ENCODE results near the gene CLEC16A. TPM values are rescaled to one million over a fixed set of nuclear protein-coding genes. Genes with fewer than 3 reads are reported as not detected.

CLEC16A gene
- total RNA-seq, 2 experiments from 2014 or later: 31.1 to 34.1 TPM

DNA sequence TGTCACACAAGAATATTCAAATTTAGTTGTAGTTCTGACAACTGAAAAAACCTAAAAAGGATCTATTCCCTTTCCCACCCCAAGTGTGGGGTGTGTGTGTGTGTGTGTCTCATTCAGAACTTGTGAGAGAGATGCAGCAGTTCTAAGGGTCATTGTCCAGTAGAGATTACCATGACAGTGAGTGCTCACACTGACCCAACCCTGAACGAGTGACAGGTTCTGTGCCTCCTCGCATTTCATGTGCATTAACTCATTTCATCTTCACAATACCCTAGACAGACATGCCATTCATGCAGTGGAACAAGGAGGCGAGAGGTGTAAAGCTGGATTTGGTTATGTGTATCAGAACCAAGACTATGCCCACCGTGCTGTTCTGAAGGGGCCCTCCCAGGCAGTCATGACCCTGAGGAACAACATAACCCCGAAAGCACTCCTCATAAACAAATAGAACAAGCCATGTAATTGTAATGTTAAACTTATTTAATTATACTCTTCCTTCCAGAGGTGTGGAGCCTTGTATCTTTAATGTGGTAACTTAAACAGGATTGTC, 102.1 kb downstream of the CLEC16A start:
- ATAC-seq (ENCODE audit: low read depth) (no peak), DNase-seq (no peak)
- Mint-ChIP-seq H3K36me3 (peaks cover 59% of the 10 kb centered on the region), H3K9me3 (no peaks in the 10 kb centered on the region), H3K4me1 (peaks cover 52% of the 10 kb centered on the region), H3K4me3 (no peak overlapping the region), H3K27ac (peak overlapping the region; percentile 37), H3K27me3 (no peaks in the 10 kb centered on the region)
- POLR2A ChIA-PET: no interaction called here

DNA sequence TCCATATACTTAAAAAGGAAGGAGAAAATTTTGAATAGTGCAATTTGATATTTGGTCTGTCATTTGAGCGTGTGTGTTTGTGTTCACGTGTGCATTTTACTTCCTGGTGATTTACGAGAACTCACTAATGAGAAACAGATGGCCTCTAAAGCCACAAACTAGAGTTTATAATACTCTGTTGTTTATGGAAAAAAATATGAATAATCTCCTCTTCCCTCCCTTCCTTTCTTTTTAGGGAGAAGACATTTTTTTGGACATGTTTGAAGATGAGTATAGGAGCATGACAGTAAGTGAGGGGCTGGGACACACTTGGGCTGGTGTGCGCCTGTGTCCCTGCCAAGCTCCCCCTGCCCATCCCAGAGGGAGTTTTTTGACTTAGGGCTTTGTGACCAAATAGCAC, 102.7 kb downstream of the CLEC16A start:
- no peaks in the 10 kb centered on the region for H3K9me3 Mint-ChIP-seq
- H3K27ac Mint-ChIP-seq: no peak overlapping the region
- H3K36me3 Mint-ChIP-seq: peaks cover 55% of the 10 kb centered on the region
- H3K27me3 Mint-ChIP-seq: no peaks in the 10 kb centered on the region
- DNase-seq (no peak), ATAC-seq (ENCODE audit: low read depth) (no peak)
- no peak overlapping the region for H3K4me3 Mint-ChIP-seq
- POLR2A ChIA-PET: no interaction called here
- peaks cover 53% of the 10 kb centered on the region for H3K4me1 Mint-ChIP-seq

- H3K27ac Mint-ChIP-seq: peak overlapping the region; percentile 47
- no peak for DNase-seq
- H3K36me3 Mint-ChIP-seq: peaks cover 56% of the 10 kb centered on the region
- H3K4me1 Mint-ChIP-seq: peaks cover 64% of the 10 kb centered on the region
- H3K4me3 Mint-ChIP-seq: no peak overlapping the region
- no peak for ATAC-seq (ENCODE audit: low read depth)
- H3K27me3 Mint-ChIP-seq: no peaks in the 10 kb centered on the region
- H3K9me3 Mint-ChIP-seq: no peaks in the 10 kb centered on the region
- POLR2A ChIA-PET: interaction anchor here (0.6 to 1.6 kb wide), 2 partner anchors 206 to 572 kb away, joined by 3 to 4 read pairs; no protein-coding TSS in a partner anchor
These were observed 103.8 kb downstream of the CLEC16A start for GRCh38 chr16:11047939-11048800.

DNA sequence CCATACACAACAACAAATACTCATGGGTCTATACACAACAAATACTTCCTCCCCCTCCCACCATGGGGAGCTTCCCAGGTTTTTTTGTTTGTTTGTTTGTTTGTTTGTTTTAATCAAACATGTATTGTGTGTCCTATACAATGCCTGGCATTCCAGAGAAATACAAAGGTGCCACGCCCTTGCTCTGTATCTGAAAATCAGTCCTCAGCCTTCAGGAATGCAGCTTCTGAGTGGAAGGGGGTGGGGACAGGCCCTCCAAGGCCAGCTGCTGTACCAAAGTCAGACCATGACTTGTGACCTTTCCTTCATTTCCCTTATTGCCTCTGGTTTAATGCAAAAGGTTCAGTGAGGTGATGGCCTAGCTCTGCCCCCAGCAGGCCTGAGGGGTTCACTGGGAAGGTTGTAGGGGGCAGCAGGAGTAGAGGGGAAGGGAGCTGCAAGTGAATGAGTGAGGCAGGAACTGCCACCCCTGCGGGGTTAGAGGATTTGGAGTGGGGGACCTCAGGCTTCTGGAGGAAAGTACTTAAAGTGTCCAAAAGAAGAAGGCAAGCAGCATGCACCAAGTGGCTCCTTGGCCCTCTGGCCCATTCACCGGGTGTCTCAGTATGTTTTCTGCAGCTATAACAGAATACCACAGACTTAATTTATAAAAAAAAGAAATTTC, 105.2 kb downstream of the CLEC16A start:
- DNase-seq (no peak), ATAC-seq (ENCODE audit: low read depth) (no peak)
- H3K4me1 Mint-ChIP-seq: peaks cover 74% of the 10 kb centered on the region
- H3K9me3 Mint-ChIP-seq: no peaks in the 10 kb centered on the region
- POLR2A ChIA-PET: interaction anchor here (0.6 to 4.0 kb wide), 4 partner anchors 199 to 313 kb away, joined by 3 to 78 read pairs (median 4); partner anchors contain the start of gene SOCS1
- no peak overlapping the region for H3K4me3 Mint-ChIP-seq
- H3K27me3 Mint-ChIP-seq: no peaks in the 10 kb centered on the region
- peak overlapping the region; percentile 46 for H3K27ac Mint-ChIP-seq
- peaks cover 49% of the 10 kb centered on the region for H3K36me3 Mint-ChIP-seq

GRCh38 chr16:11050536-11050935, 106.2 kb downstream of the CLEC16A start:
- no peaks in the 10 kb centered on the region for H3K27me3 Mint-ChIP-seq
- ATAC-seq (ENCODE audit: low read depth): no peak
- H3K4me3 Mint-ChIP-seq: peak overlapping the region; percentile 11
- POLR2A ChIA-PET: interaction anchor here (0.6 to 4.0 kb wide), 7 partner anchors 16 to 206 kb away, joined by 3 to 78 read pairs (median 4); partner anchors contain the start of gene SOCS1
- no peak for DNase-seq
- H3K36me3 Mint-ChIP-seq: peaks cover 46% of the 10 kb centered on the region
- H3K27ac Mint-ChIP-seq: peak overlapping the region; percentile 93
- peaks cover 80% of the 10 kb centered on the region for H3K4me1 Mint-ChIP-seq
- no peaks in the 10 kb centered on the region for H3K9me3 Mint-ChIP-seq

DNA sequence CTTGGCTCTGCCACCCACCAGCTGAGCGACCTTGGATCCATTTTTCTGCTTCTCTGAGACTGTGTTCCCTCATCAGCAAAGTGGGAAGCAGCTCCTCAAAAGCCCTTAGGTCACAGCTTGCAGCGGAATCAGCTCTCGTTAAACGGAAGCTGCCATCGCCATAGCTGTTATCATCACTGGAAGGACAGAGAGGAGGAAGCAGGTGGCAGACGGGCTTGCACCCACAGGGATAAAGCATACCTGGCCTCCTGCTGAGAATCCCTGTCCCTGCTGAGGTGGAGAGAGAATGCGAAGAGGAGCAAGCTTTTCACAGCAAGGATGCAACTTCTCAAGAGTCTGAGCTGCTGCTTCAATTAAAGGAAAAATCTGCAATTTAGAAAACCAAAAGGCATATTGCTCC, 106.6 kb downstream of the CLEC16A start:
- peaks cover 79% of the 10 kb centered on the region for H3K4me1 Mint-ChIP-seq
- no peak for ATAC-seq (ENCODE audit: low read depth)
- H3K4me3 Mint-ChIP-seq: peak overlapping the region; percentile 28
- DNase-seq: no peak
- POLR2A ChIA-PET: interaction anchor here (0.6 to 4.0 kb wide), 8 partner anchors 16 to 205 kb away, joined by 3 to 78 read pairs (median 6); partner anchors contain the start of gene SOCS1
- peak overlapping the region; percentile 93 for H3K27ac Mint-ChIP-seq
- H3K27me3 Mint-ChIP-seq: no peaks in the 10 kb centered on the region
- no peaks in the 10 kb centered on the region for H3K9me3 Mint-ChIP-seq
- peaks cover 42% of the 10 kb centered on the region for H3K36me3 Mint-ChIP-seq

DNA sequence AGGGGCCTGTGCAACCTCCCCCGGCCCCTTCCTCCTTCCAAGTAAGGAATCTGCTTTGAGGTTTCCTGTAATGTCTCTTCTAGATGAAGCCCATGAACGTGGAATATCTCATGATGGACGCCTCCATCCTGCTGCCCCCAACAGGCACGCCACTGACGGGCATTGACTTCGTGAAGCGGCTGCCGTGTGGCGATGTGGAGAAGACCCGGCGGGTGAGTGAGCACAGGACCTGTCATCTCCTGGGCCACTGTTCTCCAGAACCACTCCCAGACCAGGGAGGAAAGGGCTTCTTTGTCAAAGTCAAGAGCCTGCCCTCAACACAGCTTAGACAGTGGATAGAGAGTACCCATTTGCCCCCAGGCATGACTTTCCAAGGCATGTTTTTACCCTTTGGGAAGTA, 107.1 kb downstream of the CLEC16A start:
- H3K4me1 Mint-ChIP-seq: peaks cover 79% of the 10 kb centered on the region
- H3K4me3 Mint-ChIP-seq: peak overlapping the region; percentile 43
- ATAC-seq (ENCODE audit: low read depth) (no peak), DNase-seq (no peak)
- H3K27me3 Mint-ChIP-seq: no peaks in the 10 kb centered on the region
- H3K9me3 Mint-ChIP-seq: no peaks in the 10 kb centered on the region
- H3K27ac Mint-ChIP-seq: peak overlapping the region; percentile 93
- H3K36me3 Mint-ChIP-seq: peaks cover 42% of the 10 kb centered on the region
- POLR2A ChIA-PET: interaction anchor here (0.6 to 4.0 kb wide), 22 partner anchors 17 to 732 kb away, joined by 3 to 78 read pairs (median 6); partner anchors contain the start of gene SOCS1

GRCh38 chr16:11051879-11052808, 107.8 kb downstream of the CLEC16A start:
- peak overlapping the region; percentile 43 for H3K4me3 Mint-ChIP-seq
- H3K4me1 Mint-ChIP-seq: peaks cover 78% of the 10 kb centered on the region
- H3K27me3 Mint-ChIP-seq: no peaks in the 10 kb centered on the region
- peak overlapping the region; percentile 93 for H3K27ac Mint-ChIP-seq
- ATAC-seq (ENCODE audit: low read depth) (peak; percentile 85), DNase-seq (peak; percentile 86)
- POLR2A ChIA-PET: interaction anchor here (0.6 to 4.0 kb wide), 35 partner anchors 9 to 733 kb away, joined by 3 to 78 read pairs (median 5); partner anchors contain the start of gene SOCS1
- peaks cover 40% of the 10 kb centered on the region for H3K36me3 Mint-ChIP-seq
- no peaks in the 10 kb centered on the region for H3K9me3 Mint-ChIP-seq

DNA sequence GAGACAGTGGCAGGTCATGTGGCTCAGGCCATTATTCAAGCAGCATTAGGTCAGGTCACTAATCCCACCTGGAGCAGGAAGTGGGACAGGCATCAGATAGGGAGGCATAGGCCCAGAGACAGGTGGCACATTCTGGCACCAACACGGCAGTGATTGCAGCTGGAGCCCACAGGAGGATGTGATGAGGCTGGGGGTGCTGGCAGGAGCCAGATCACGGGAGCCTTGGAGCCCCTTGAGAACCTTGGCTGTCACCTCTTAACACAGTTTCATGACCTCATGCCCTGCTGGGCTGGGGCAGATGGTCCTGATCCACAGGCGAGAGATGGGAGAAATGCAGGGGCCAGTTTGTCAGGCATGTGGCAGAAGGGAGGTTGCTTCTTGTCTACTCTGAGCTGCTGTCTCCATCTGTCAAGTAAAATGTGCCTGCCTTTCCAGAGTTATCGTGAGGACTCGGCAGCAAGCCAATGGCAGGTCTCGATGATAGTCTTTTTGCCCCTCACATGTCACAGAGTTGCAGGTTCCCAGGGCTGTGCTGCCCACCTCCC, 109.6 kb downstream of the CLEC16A start:
- Mint-ChIP-seq H3K4me3 (no peak overlapping the region), H3K9me3 (no peaks in the 10 kb centered on the region), H3K27me3 (no peaks in the 10 kb centered on the region), H3K4me1 (peaks cover 71% of the 10 kb centered on the region), H3K27ac (peak overlapping the region; percentile 93), H3K36me3 (peaks cover 27% of the 10 kb centered on the region)
- POLR2A ChIA-PET: interaction anchor here (0.6 to 3.5 kb wide), 9 partner anchors 12 to 637 kb away, joined by 3 to 36 read pairs (median 4); partner anchors contain the start of gene SOCS1
- DNase-seq (no peak), ATAC-seq (ENCODE audit: low read depth) (no peak)

DNA sequence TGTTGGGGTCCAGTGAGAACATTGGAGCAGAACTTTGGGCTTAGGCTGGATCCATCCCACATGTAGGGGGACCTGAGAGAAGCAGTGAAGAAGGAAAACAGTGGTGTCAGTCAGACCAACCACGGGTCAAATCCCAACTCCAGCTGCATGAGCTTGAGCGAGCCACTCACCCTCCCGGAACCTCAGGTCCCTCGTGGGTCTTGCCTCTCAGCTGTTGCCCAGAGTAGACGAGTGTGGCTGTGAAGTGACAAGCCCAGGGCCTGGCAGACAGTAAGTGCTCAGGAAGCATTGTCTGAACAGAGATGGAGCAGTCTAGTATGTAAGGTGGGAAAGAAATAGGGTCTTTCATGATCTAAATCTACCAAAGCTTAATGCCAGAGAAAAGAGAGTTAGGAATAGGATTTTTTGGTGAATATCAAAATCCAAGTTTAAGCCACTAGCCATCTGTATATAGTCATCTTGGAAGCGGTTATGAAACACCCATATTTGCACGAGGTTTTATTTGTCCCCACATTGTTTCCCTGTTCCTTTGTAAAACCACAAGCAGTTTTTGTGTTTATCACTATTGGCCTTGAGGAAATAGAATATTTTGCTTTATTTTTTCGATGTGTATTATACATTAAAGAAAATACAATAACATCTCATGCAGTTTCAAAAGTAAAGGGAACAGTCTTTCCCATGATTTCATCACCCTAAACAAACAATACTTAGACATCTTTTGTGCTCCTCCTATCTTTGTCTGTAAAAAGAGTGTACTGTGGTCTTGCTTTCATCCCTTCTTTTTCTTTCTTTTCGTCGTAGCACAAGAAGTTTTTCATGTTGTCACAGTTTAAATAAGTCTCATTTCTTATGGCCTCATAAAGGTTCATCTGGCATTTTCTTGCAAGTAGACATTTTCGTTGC, 112.0 kb downstream of the CLEC16A start:
- no peaks in the 10 kb centered on the region for H3K9me3 Mint-ChIP-seq
- peaks cover 33% of the 10 kb centered on the region for H3K36me3 Mint-ChIP-seq
- no peaks in the 10 kb centered on the region for H3K27me3 Mint-ChIP-seq
- POLR2A ChIA-PET: interaction anchor here (1.5 to 3.5 kb wide), 4 partner anchors 8 to 199 kb away, joined by 5 to 23 read pairs (median 10); partner anchors contain the start of gene SOCS1
- DNase-seq (no peak), ATAC-seq (ENCODE audit: low read depth) (no peak)
- peaks cover 56% of the 10 kb centered on the region for H3K4me1 Mint-ChIP-seq
- H3K27ac Mint-ChIP-seq: peak overlapping the region; percentile 75
- H3K4me3 Mint-ChIP-seq: peak overlapping the region; percentile 34

- peak overlapping the region; percentile 3 for H3K4me3 Mint-ChIP-seq
- H3K36me3 Mint-ChIP-seq: peaks cover 38% of the 10 kb centered on the region
- POLR2A ChIA-PET: interaction anchor here (1.2 to 3.5 kb wide), 3 partner anchors 18 to 198 kb away, joined by 3 to 23 read pairs (median 16); partner anchors contain the start of gene SOCS1
These were observed 112.8 kb downstream of the CLEC16A start for GRCh38 chr16:11056993-11057649.

More at GRCh38 chr16:11056993-11057649, 112.8 kb downstream of the CLEC16A start:
- H3K27ac Mint-ChIP-seq: peak overlapping the region; percentile 75
- H3K4me1 Mint-ChIP-seq: peaks cover 49% of the 10 kb centered on the region
- no peaks in the 10 kb centered on the region for H3K9me3 Mint-ChIP-seq
- ATAC-seq (ENCODE audit: low read depth) (no peak), DNase-seq (no peak)
- H3K27me3 Mint-ChIP-seq: no peaks in the 10 kb centered on the region
